ENCODE results near the gene AFF3. TPM values are rescaled to one million over a fixed set of nuclear protein-coding genes. Genes with fewer than 3 reads are reported as not detected.

AFF3 gene
- total and polyA plus RNA-seq, 2 of the 8 experiments (the other 6 are each of a cell fraction or from before 2014, with no cell fraction given): 0.27 to 3.0 TPM

GRCh38 chr2:99672766-99673350 is 469.5 kb downstream of the AFF3 start (continued):
- TF ChIP-seq, protein P1, sequence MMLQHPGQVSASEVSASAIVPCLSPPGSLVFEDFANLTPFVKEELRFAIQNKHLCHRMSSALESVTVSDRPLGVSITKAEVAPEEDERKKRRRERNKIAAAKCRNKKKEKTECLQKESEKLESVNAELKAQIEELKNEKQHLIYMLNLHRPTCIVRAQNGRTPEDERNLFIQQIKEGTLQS (IDR thresholded peaks at IDR 0.05; ENCODE audit: insufficient read depth, low read depth, low read length): no peak
- TF ChIP-seq JUN (IDR thresholded peaks at IDR 0.05; ENCODE audit: low read depth, low read length): no peak
